Trophoblast cell (in vitro differentiated cells and primary cell): ENCODE data around the gene DVL1.

ENCODE experiments used
- DNase-seq, 2 donors: peaks; one replicate each; pipeline ENCODE4 v3.0.0-alpha.2; 2016
- H2AFZ ChIP-seq: 2 replicates; pipeline ENCODE4 v1.6.1; 2013; ENCODE audit warnings: low read length, moderate library complexity, mild to moderate bottlenecking; ENCODE audit not compliant: insufficient read depth, poor library complexity
- H2AK5ac ChIP-seq: 2 replicates; pipeline ENCODE4 v1.6.1; 2013; ENCODE audit warnings: mild to moderate bottlenecking, low read length
- H2BK120ac ChIP-seq: 2 replicates; pipeline ENCODE4 v1.6.1; 2013; ENCODE audit warnings: low read length, mild to moderate bottlenecking, moderate library complexity; ENCODE audit not compliant: insufficient read depth, poor library complexity
- H2BK12ac ChIP-seq: 2 replicates; pipeline ENCODE4 v1.6.1; 2013; ENCODE audit warnings: mild to moderate bottlenecking, low read length, moderate library complexity
- H2BK5ac ChIP-seq: 2 replicates; pipeline ENCODE4 v1.6.1; 2013; ENCODE audit warnings: low read length, low read depth, moderate library complexity, mild to moderate bottlenecking; ENCODE audit not compliant: poor library complexity
- H3K14ac ChIP-seq: 2 replicates; pipeline ENCODE4 v1.6.1; 2013; ENCODE audit warnings: mild to moderate bottlenecking, low read length
- H3K18ac ChIP-seq: 2 replicates; pipeline ENCODE4 v1.6.1; 2013; ENCODE audit warnings: mild to moderate bottlenecking, low read length
- H3K23ac ChIP-seq: 2 replicates; pipeline ENCODE4 v1.6.1; 2013; ENCODE audit warnings: low read length
- H3K27ac ChIP-seq: 2 replicates; pipeline ENCODE4 v1.5.1; 2013; ENCODE audit warnings: low read depth, mild to moderate bottlenecking, inconsistent platforms, low read length, moderate library complexity
- H3K27me3 ChIP-seq: 2 replicates; pipeline ENCODE4 v1.6.1; 2013; ENCODE audit warnings: inconsistent platforms, mild to moderate bottlenecking, low read length, moderate library complexity; ENCODE audit not compliant: insufficient read depth
- H3K36me3 ChIP-seq, 2 experiments: 1 replicate in 1 of 2; 2 replicates in 1 of 2; pipeline ENCODE4 v1.6.1; 2013; ENCODE audit warnings: low read length in 2 of 2, mild to moderate bottlenecking in 2 of 2, moderate library complexity in 1 of 2; ENCODE audit not compliant: insufficient read depth in 2 of 2, control insufficient read depth in 1 of 2
- H3K4ac ChIP-seq: 2 replicates; pipeline ENCODE4 v1.6.1; 2013; ENCODE audit warnings: low read depth, mild to moderate bottlenecking, low read length, moderate library complexity
- H3K4me1 ChIP-seq, 2 experiments: 1 replicate in 1 of 2; 2 replicates in 1 of 2; pipeline ENCODE4 v1.6.1; 2013; ENCODE audit warnings: low read length in 2 of 2, mild to moderate bottlenecking in 2 of 2, moderate library complexity in 1 of 2; ENCODE audit not compliant: insufficient read depth in 2 of 2, control insufficient read depth in 1 of 2
- H3K4me2 ChIP-seq: 2 replicates; pipeline ENCODE4 v1.6.1; 2013; ENCODE audit warnings: inconsistent platforms, mild to moderate bottlenecking, low read length, moderate library complexity
- H3K4me3 ChIP-seq: 2 replicates; pipeline ENCODE4 v1.5.1; 2013; ENCODE audit warnings: mild to moderate bottlenecking, low read depth, low read length, inconsistent platforms
- H3K79me1 ChIP-seq: one replicate; pipeline ENCODE4 v1.6.1; 2013; ENCODE audit warnings: low read length
- H3K79me2 ChIP-seq: 2 replicates; pipeline ENCODE4 v1.6.1; 2013; ENCODE audit warnings: low read length, mild to moderate bottlenecking; ENCODE audit not compliant: control insufficient read depth, insufficient read depth, poor library complexity
- H3K9ac ChIP-seq: 2 replicates; pipeline ENCODE4 v1.6.1; 2013; ENCODE audit warnings: mild to moderate bottlenecking, low read length
- H3K9me3 ChIP-seq: 2 replicates; pipeline ENCODE4 v1.6.1; 2013; ENCODE audit warnings: low read depth, mild to moderate bottlenecking, control low read depth, inconsistent platforms, low read length; ENCODE audit not compliant: insufficient read depth
- H4K12ac ChIP-seq: 2 replicates; pipeline ENCODE4 v1.6.1; 2013; ENCODE audit warnings: low read depth, mild to moderate bottlenecking, low read length, moderate library complexity
- H4K8ac ChIP-seq: 2 replicates; pipeline ENCODE4 v1.6.1; 2013; ENCODE audit warnings: low read depth, mild to moderate bottlenecking, low read length, moderate library complexity
- H4K91ac ChIP-seq: one replicate; pipeline ENCODE4 v1.6.1; 2013; ENCODE audit warnings: low read depth, mild to moderate bottlenecking, low read length, moderate library complexity
- whole genome bisulfite sequencing: extraction: QIAGEN DNeasy Blood & Tissue Kit; methylation state at CpG from one replicate; pipeline ENCODE4 v1.1.7; 2013; ENCODE audit warnings: missing lambda C conversion rate; ENCODE audit not compliant: insufficient read length, insufficient coverage; ENCODE audit errors: extremely low coverage; 5-methylcytosine and 5-hydroxymethylcytosine counted together

DVL1 gene

DNA sequence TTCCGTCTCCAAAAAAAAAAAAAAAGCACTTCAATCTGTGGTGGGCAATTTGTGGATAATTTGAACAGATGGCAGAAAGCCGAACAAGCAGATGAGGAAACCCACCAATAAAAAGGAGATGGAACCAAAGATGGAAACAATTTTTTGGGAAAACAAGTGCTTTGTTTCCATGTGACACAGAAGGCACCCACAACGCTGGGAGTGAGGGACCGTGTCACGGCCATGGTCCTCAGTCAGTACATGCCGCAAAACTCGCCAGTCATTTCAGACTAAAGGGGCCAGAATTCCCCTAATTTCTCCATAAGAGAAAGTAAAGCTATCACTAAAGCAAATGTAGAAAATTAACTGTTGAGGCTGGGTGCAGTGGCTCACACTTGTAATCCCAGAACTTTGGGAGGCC lies 44.9 kb upstream of the DVL1 start:
- Histone ChIP-seq H3K4me1 (peaks cover 7 to 8% of the 10 kb centered on the region in 2 experiments), H3K4me3 (no peak overlapping the region), H3K27ac (no peak overlapping the region), H2AK5ac (no peak overlapping the region), H3K4ac (no peak overlapping the region), H3K79me1 (peaks cover 5% of the 10 kb centered on the region), H2BK120ac (no peak overlapping the region), H2AFZ (no peak overlapping the region), H4K8ac (no peak overlapping the region), H3K36me3 (peaks cover 68 to 73% of the 10 kb centered on the region in 2 experiments), H4K91ac (no peak overlapping the region), H2BK12ac (no peak overlapping the region), H3K9me3 (no peaks in the 10 kb centered on the region), H3K4me2 (no peak overlapping the region), H3K9ac (no peak overlapping the region), H3K14ac (no peak overlapping the region), H3K23ac (no peak overlapping the region), H3K18ac (no peak overlapping the region), H2BK5ac (no peak overlapping the region), H3K79me2 (peaks cover 12% of the 10 kb centered on the region), H3K27me3 (no peaks in the 10 kb centered on the region), H4K12ac (no peak overlapping the region)
- no CpG with 5 or more reads among the region's 7 CpGs for WGBS
- no peak for DNase-seq

DNA sequence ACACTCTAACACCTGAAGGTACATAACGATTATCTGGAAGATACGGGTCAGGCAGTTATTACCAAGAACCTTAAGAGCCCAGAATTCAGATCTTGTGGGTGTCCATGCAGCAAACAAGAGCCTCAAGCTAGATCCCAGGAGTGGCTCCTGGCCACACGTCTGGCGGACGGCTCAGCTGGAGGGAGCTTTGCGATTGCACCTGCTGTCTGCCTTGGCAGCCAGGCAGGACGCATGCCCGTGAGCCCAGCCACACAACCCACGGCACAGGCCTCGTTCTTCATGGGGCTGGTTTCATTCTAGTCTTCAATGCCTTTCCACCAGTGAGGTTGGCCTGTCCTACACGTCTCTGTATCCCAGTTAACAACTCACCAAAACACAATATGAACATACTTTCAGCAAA lies 44.2 kb upstream of the DVL1 start:
- H3K27ac ChIP-seq: no peak overlapping the region
- no peak overlapping the region for H4K8ac ChIP-seq
- H3K4me2 ChIP-seq: no peak overlapping the region
- H3K23ac ChIP-seq: no peak overlapping the region
- H3K79me2 ChIP-seq: peaks cover 5% of the 10 kb centered on the region
- H2AFZ ChIP-seq: no peak overlapping the region
- H2BK5ac ChIP-seq: no peak overlapping the region
- H4K91ac ChIP-seq: no peak overlapping the region
- H3K18ac ChIP-seq: no peak overlapping the region
- no peak overlapping the region for H3K4me3 ChIP-seq
- peaks cover 1% of the 10 kb centered on the region for H3K79me1 ChIP-seq
- no peak overlapping the region for H2BK12ac ChIP-seq
- no peak overlapping the region for H2BK120ac ChIP-seq
- H3K4me1 ChIP-seq: peaks cover 7 to 8% of the 10 kb centered on the region in 2 experiments
- no peak overlapping the region for H3K14ac ChIP-seq
- no peak overlapping the region for H4K12ac ChIP-seq
- H3K27me3 ChIP-seq: no peaks in the 10 kb centered on the region
- no peak overlapping the region for H3K9ac ChIP-seq
- whole genome bisulfite sequencing: no CpG with 5 or more reads among the region's 11 CpGs
- no peaks in the 10 kb centered on the region for H3K9me3 ChIP-seq
- H2AK5ac ChIP-seq: no peak overlapping the region
- no peak for DNase-seq
- H3K4ac ChIP-seq: no peak overlapping the region
- peaks cover 73 to 79% of the 10 kb centered on the region in 2 experiments for H3K36me3 ChIP-seq

GRCh38 chr1:1393014-1393413 lies 43.8 kb upstream of the DVL1 start:
- DNase-seq: no peak
- Histone ChIP-seq H3K14ac (no peak overlapping the region), H3K18ac (no peak overlapping the region), H2AFZ (no peak overlapping the region), H4K12ac (no peak overlapping the region), H3K4me2 (no peak overlapping the region), H2BK120ac (no peak overlapping the region), H3K23ac (no peak overlapping the region), H3K79me2 (peaks cover under 1% of the 10 kb centered on the region), H3K9ac (no peak overlapping the region), H3K4ac (no peak overlapping the region), H4K91ac (no peak overlapping the region), H2BK5ac (no peak overlapping the region), H3K4me3 (no peak overlapping the region), H3K4me1 (peaks cover 3 to 4% of the 10 kb centered on the region in 2 experiments), H3K79me1 (no peaks in the 10 kb centered on the region), H3K27me3 (no peaks in the 10 kb centered on the region), H3K9me3 (no peaks in the 10 kb centered on the region), H3K36me3 (peaks cover 75 to 82% of the 10 kb centered on the region in 2 experiments), H3K27ac (no peak overlapping the region), H4K8ac (no peak overlapping the region), H2AK5ac (no peak overlapping the region), H2BK12ac (no peak overlapping the region)
- no CpG with 5 or more reads among the region's 4 CpGs for WGBS

DNA sequence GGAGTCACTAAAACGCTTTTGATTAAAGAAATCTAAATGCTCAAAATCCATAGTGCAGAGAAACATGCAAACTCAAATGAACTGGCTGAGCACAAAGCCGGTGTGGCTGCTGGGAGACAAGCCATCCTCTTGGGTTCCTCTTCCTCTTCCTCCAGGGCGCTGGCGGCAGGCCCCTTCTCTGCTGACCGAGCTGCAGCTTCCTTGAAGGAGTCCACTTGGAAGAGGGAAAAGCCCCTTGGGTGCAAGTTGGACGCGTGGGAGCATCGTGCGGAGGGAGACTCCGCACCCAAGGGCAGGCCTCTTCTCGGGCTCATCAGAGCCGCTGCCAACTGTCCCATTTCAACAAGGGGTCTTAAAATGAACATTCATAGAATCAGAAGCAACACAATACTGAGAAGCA lies 42.0 kb upstream of the DVL1 start:
- Histone ChIP-seq H3K27me3 (no peaks in the 10 kb centered on the region), H2BK120ac (no peak overlapping the region), H3K4me3 (no peak overlapping the region), H3K4ac (no peak overlapping the region), H3K27ac (no peak overlapping the region), H3K14ac (no peak overlapping the region), H4K8ac (no peak overlapping the region), H3K79me1 (no peaks in the 10 kb centered on the region), H2AK5ac (no peak overlapping the region), H2BK12ac (no peak overlapping the region), H3K36me3 (peaks cover 79 to 88% of the 10 kb centered on the region in 2 experiments), H3K9ac (no peak overlapping the region), H2AFZ (no peak overlapping the region), H3K79me2 (no peaks in the 10 kb centered on the region), H4K12ac (no peak overlapping the region), H3K9me3 (no peaks in the 10 kb centered on the region), H4K91ac (no peak overlapping the region), H3K23ac (no peak overlapping the region), H2BK5ac (no peak overlapping the region), H3K18ac (no peak overlapping the region), H3K4me1 (no peaks in the 10 kb centered on the region), H3K4me2 (no peak overlapping the region)
- no CpG with 5 or more reads among the region's 12 CpGs for WGBS
- no peak for DNase-seq
